Neural progenitor cell (in vitro differentiated cells): Measurements from ENCODE around the gene MPL. TPM values are rescaled to one million over a fixed set of nuclear protein-coding genes. Genes with fewer than 3 reads are reported as not detected.

ENCODE experiments used
- DNase-seq: peaks from one replicate; pipeline ENCODE4 v3.0.0-alpha.2; 2016; ENCODE audit warnings: low spot score
- H2AFZ ChIP-seq: fragments of 200-600 bp; sonication (generic); replicated peaks from 2 replicates; pipeline ENCODE4 v1.6.1; 2016; ENCODE audit warnings: antibody characterized with exemption
- H3F3A ChIP-seq: fragments of 200-600 bp; sonication (generic); 2 replicates; pipeline ENCODE4 v1.6.1; 2016; ENCODE audit warnings: antibody characterized with exemption, low read depth
- H3K27ac ChIP-seq: fragments of 200-600 bp; sonication (generic); 2 replicates; pipeline ENCODE4 v1.5.1; 2016; ENCODE audit warnings: mild to moderate bottlenecking
- H3K27me3 ChIP-seq: fragments of 200-600 bp; sonication (generic); 2 replicates; pipeline ENCODE4 v1.6.1; 2016; ENCODE audit warnings: mild to moderate bottlenecking, moderate library complexity
- H3K36me3 ChIP-seq: fragments of 200-600 bp; sonication (generic); 2 replicates; pipeline ENCODE4 v1.5.1; 2016
- H3K4me1 ChIP-seq: fragments of 200-600 bp; sonication (generic); 2 replicates; pipeline ENCODE4 v1.6.1; 2016; ENCODE audit warnings: mixed run types
- H3K4me2 ChIP-seq: fragments of 200-600 bp; sonication (generic); 2 replicates; pipeline ENCODE4 v1.6.1; 2016
- H3K4me3 ChIP-seq: fragments of 200-600 bp; sonication (generic); 2 replicates; pipeline ENCODE4 v1.5.1; 2016
- H3K79me2 ChIP-seq: fragments of 200-600 bp; sonication (generic); 2 replicates; pipeline ENCODE4 v1.6.1; 2016; ENCODE audit warnings: low read depth
- H3K9ac ChIP-seq: fragments of 200-600 bp; sonication (generic); 2 replicates; pipeline ENCODE4 v1.6.1; 2016
- H3K9me3 ChIP-seq: fragments of 200-600 bp; sonication (generic); 2 replicates; pipeline ENCODE4 v1.5.1; 2016; ENCODE audit warnings: low read depth
- H4K20me1 ChIP-seq: fragments of 200-600 bp; sonication (generic); 2 replicates; pipeline ENCODE4 v1.6.1; 2016; ENCODE audit warnings: low read depth
- H3K27ac Mint-ChIP-seq: 3 replicates; pipeline ENCODE4 v1.8.0; 2021; ENCODE audit warnings: mixed read lengths
- H3K27me3 Mint-ChIP-seq: 2 replicates; pipeline ENCODE4 v1.8.0; 2022; ENCODE audit warnings: low read depth, mild to moderate bottlenecking, inconsistent platforms, moderate library complexity, mixed read lengths; ENCODE audit not compliant: insufficient read depth
- H3K36me3 Mint-ChIP-seq: 3 replicates; pipeline ENCODE4 v1.8.0; 2021; ENCODE audit warnings: mixed read lengths
- H3K4me1 Mint-ChIP-seq: 3 replicates; pipeline ENCODE4 v1.8.0; 2021; ENCODE audit warnings: mixed read lengths
- H3K4me3 Mint-ChIP-seq: 3 replicates; pipeline ENCODE4 v1.8.0; 2021; ENCODE audit warnings: mild to moderate bottlenecking, moderate library complexity, mixed read lengths
- H3K9me3 Mint-ChIP-seq: 3 replicates; pipeline ENCODE4 v1.8.0; 2020; ENCODE audit warnings: mixed read lengths
- CTCF ChIP-seq: fragments of 200-600 bp; sonication (generic); IDR thresholded peaks from 2 replicates; pipeline ENCODE4 v1.5.1; 2017; ENCODE audit warnings: antibody characterized with exemption, mild to moderate bottlenecking
- EZH2 ChIP-seq: fragments of 200-600 bp; sonication (generic); IDR thresholded peaks from 2 replicates; pipeline ENCODE4 v1.6.1; 2017; ENCODE audit warnings: antibody characterized with exemption, mild to moderate bottlenecking, moderate library complexity
- EZH2phosphoT487 ChIP-seq: fragments of 200-600 bp; sonication (generic); IDR thresholded peaks from 2 replicates; pipeline ENCODE4 v1.6.1; 2017; ENCODE audit warnings: antibody characterized with exemption
- total RNA-seq: library from RNA; depleted of rRNA; stranded (reverse); fragments of >200 nt; gene quantifications from 2 replicates; pipeline ENCODE4 v1.2.3, GENCODE V29; 2015; ENCODE audit warnings: low replicate concordance

The MPL gene
- total RNA-seq, 1 donor from 2014 or later = not detected

GRCh38 chr1:43306688-43307457 is 30.7 kb upstream of the MPL start:
- Histone ChIP-seq H3K9ac (no peak overlapping the region), H3K4me2 (no peak overlapping the region), H3K79me2 (no peaks in the 10 kb centered on the region), H3K27ac (no peak overlapping the region), H4K20me1 (no peaks in the 10 kb centered on the region), H3K9me3 (no peaks in the 10 kb centered on the region), H3K4me1 (peaks cover 4% of the 10 kb centered on the region), H3K27me3 (no peaks in the 10 kb centered on the region), H3F3A (no peaks in the 10 kb centered on the region), H3K4me3 (no peak overlapping the region), H2AFZ (no peak overlapping the region), H3K36me3 (no peaks in the 10 kb centered on the region)
- no peak for TF ChIP-seq EZH2phosphoT487
- TF ChIP-seq CTCF = no peak
- TF ChIP-seq EZH2 = no peak
- no peak for DNase-seq
- Mint-ChIP-seq H3K27ac (no peak overlapping the region), H3K36me3 (no peaks in the 10 kb centered on the region), H3K4me1 (peaks cover 16% of the 10 kb centered on the region), H3K9me3 (no peaks in the 10 kb centered on the region), H3K27me3 (peaks cover 7% of the 10 kb centered on the region), H3K4me3 (no peak overlapping the region)

- no peak overlapping the region for H2AFZ ChIP-seq
- no peak overlapping the region for H3K9ac ChIP-seq
- TF ChIP-seq EZH2phosphoT487 = no peak
- no peak for TF ChIP-seq CTCF
- no peak for TF ChIP-seq EZH2
- H3F3A ChIP-seq = no peaks in the 10 kb centered on the region
- H4K20me1 ChIP-seq = no peaks in the 10 kb centered on the region
- Mint-ChIP-seq H3K36me3 (no peaks in the 10 kb centered on the region), H3K9me3 (no peaks in the 10 kb centered on the region), H3K4me3 (no peak overlapping the region), H3K27ac (no peak overlapping the region), H3K4me1 (peaks cover 10% of the 10 kb centered on the region), H3K27me3 (peaks cover 7% of the 10 kb centered on the region)
- H3K4me3 ChIP-seq = no peak overlapping the region
- H3K27ac ChIP-seq = no peak overlapping the region
- peaks cover 4% of the 10 kb centered on the region for H3K4me1 ChIP-seq
- H3K36me3 ChIP-seq = no peaks in the 10 kb centered on the region
- no peak for DNase-seq
- H3K4me2 ChIP-seq = no peak overlapping the region
- no peaks in the 10 kb centered on the region for H3K9me3 ChIP-seq
- H3K27me3 ChIP-seq = no peaks in the 10 kb centered on the region
- no peaks in the 10 kb centered on the region for H3K79me2 ChIP-seq
Observed at GRCh38 chr1:43307458-43308158, 30.0 kb upstream of the MPL start.

- Histone ChIP-seq H3F3A (no peaks in the 10 kb centered on the region), H3K36me3 (no peaks in the 10 kb centered on the region), H3K9me3 (no peaks in the 10 kb centered on the region), H3K27me3 (no peaks in the 10 kb centered on the region), H3K9ac (no peak overlapping the region), H3K4me3 (no peak overlapping the region), H3K27ac (no peak overlapping the region), H3K4me2 (no peak overlapping the region), H2AFZ (no peak overlapping the region), H3K4me1 (peaks cover 4% of the 10 kb centered on the region), H4K20me1 (no peaks in the 10 kb centered on the region), H3K79me2 (no peaks in the 10 kb centered on the region)
- Mint-ChIP-seq H3K9me3 (no peaks in the 10 kb centered on the region), H3K4me1 (peaks cover 5% of the 10 kb centered on the region), H3K36me3 (no peaks in the 10 kb centered on the region), H3K27ac (no peak overlapping the region), H3K27me3 (peaks cover 5% of the 10 kb centered on the region), H3K4me3 (no peak overlapping the region)
- DNase-seq = no peak
- no peak for TF ChIP-seq CTCF
- TF ChIP-seq EZH2 = no peak
- no peak for TF ChIP-seq EZH2phosphoT487
Observed at GRCh38 chr1:43308635-43309404, 28.8 kb upstream of the MPL start.
